DOHH2 (cell line): ENCODE data around the gene LSM2.

ENCODE experiments used
- H3F3A ChIP-seq: fragments of 200-600 bp; sonication (generic), shearing (Covaris generic); 2 replicates; pipeline ENCODE4 v1.6.0; 2016; ENCODE audit warnings: antibody characterized with exemption, mild to moderate bottlenecking; ENCODE audit not compliant: control insufficient read depth, insufficient read depth
- H3K27ac ChIP-seq: fragments of 200-600 bp; sonication (generic); 2 replicates; pipeline ENCODE4 v1.5.1; 2014; ENCODE audit warnings: low read depth, mild to moderate bottlenecking, low read length, moderate library complexity
- H3K27me3 ChIP-seq: fragments of 200-600 bp; sonication (generic); 2 replicates; pipeline ENCODE4 v1.6.1; 2014; ENCODE audit warnings: mild to moderate bottlenecking, low read length, mixed read lengths; ENCODE audit not compliant: control insufficient read depth
- H3K36me3 ChIP-seq: fragments of 200-600 bp; sonication (generic); 2 replicates; pipeline ENCODE4 v1.6.1; 2014; ENCODE audit warnings: mild to moderate bottlenecking, low read length, moderate library complexity, mixed read lengths; ENCODE audit not compliant: control insufficient read depth
- H3K4me1 ChIP-seq: fragments of 200-600 bp; sonication (generic); 2 replicates; pipeline ENCODE4 v1.6.1; 2014; ENCODE audit warnings: mild to moderate bottlenecking, low read length, mixed read lengths; ENCODE audit not compliant: control insufficient read depth
- H3K4me2 ChIP-seq: fragments of 200-600 bp; sonication (generic); 2 replicates; pipeline ENCODE4 v1.6.0; 2014; ENCODE audit warnings: mild to moderate bottlenecking, low read length, moderate library complexity
- H3K4me3 ChIP-seq: fragments of 200-600 bp; sonication (generic); 2 replicates; pipeline ENCODE4 v1.5.1; 2014; ENCODE audit warnings: mild to moderate bottlenecking, low read length, mixed read lengths
- H3K79me2 ChIP-seq: fragments of 200-600 bp; sonication (generic); 2 replicates; pipeline ENCODE4 v1.6.1; 2014; ENCODE audit warnings: mild to moderate bottlenecking, low read length, mixed read lengths; ENCODE audit not compliant: control insufficient read depth
- H3K9me2 ChIP-seq: fragments of 200-600 bp; sonication (generic); replicated peaks from 2 replicates; pipeline ENCODE4 v1.6.1; 2014; ENCODE audit warnings: mild to moderate bottlenecking, low read length, mixed read lengths; ENCODE audit not compliant: control insufficient read depth
- H3K9me3 ChIP-seq: fragments of 200-600 bp; sonication (generic); 2 replicates; pipeline ENCODE4 v1.6.1; 2014; ENCODE audit warnings: antibody characterized with exemption, low read length, mixed read lengths; ENCODE audit not compliant: control insufficient read depth, insufficient read depth
- H4K20me1 ChIP-seq: fragments of 200-600 bp; sonication (generic); 2 replicates; pipeline ENCODE4 v1.6.0; 2014; ENCODE audit warnings: low read depth, mild to moderate bottlenecking, antibody characterized with exemption, low read length, moderate library complexity; ENCODE audit not compliant: control insufficient read depth, insufficient read depth
- EZH2phosphoT487 ChIP-seq: fragments of 200-600 bp; sonication (generic); IDR thresholded peaks from 2 replicates; pipeline ENCODE4 v1.6.1; 2017; ENCODE audit warnings: borderline replicate concordance, mild to moderate bottlenecking, antibody characterized with exemption, low read length, moderate library complexity, mixed read lengths
- TF ChIP-seq, protein P1 (sequence below): fragments of 200-600 bp; sonication (generic); IDR thresholded peaks from one replicate; pipeline ENCODE4 v1.5.1; 2014; ENCODE audit warnings: antibody characterized with exemption, mild to moderate bottlenecking, low read depth, low read length; ENCODE audit not compliant: poor library complexity, severe bottlenecking

LSM2 gene

DNA sequence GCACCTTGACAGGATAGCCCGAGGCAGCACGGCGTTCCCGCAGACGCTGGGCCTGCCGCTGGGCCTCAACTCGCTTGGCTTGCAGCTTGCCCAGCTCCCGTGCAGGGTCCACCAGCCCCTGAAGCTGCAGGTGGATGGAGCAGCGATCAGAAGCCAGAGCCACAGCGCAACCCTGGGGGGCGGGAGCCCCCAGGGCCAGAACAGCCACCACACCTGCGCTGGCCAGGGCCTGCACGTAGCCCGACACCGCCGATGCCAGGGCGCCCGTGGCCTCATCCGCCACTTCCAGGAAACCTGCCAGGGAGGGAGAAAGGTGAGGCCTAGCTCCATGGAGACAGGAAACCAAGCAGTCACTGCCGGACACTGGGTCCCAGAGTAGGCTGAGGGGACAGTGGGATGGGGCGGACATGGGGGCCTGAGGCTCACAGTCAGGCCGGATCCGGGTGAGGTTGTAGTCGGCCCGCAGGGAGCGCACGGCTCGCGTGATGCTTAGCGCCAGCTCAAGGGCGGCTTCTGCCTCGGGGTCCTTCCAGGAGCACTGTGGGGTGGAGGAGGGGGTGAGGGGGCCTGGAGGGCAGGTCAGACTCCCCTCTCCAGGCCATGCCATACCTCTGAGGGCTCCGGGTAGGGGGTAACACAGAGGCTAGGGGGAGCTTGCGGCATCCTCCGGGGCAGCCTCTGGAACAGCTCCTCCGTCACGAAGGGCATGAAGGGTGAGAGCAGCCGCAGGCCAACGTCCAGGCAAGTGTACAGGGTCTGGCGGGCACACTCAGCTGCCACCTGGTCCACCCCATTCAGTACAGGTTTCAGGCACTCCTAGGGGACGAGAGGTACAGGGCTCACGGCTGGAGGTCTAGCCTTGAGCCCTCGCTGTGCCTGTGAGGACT lies 27.5 kb downstream of the LSM2 start:
- Histone ChIP-seq H3K36me3 (peaks cover 60% of the 10 kb centered on the region), H3K27ac (no peak overlapping the region), H3K4me3 (no peak overlapping the region), H3K4me2 (no peak overlapping the region), H3K4me1 (peaks cover 17% of the 10 kb centered on the region), H4K20me1 (no peaks in the 10 kb centered on the region), H3K27me3 (no peaks in the 10 kb centered on the region), H3K79me2 (no peaks in the 10 kb centered on the region), H3F3A (no peaks in the 10 kb centered on the region), H3K9me2 (no peaks in the 10 kb centered on the region), H3K9me3 (no peaks in the 10 kb centered on the region)
- TF ChIP-seq EZH2phosphoT487 = no peak
- TF ChIP-seq, protein P1, sequence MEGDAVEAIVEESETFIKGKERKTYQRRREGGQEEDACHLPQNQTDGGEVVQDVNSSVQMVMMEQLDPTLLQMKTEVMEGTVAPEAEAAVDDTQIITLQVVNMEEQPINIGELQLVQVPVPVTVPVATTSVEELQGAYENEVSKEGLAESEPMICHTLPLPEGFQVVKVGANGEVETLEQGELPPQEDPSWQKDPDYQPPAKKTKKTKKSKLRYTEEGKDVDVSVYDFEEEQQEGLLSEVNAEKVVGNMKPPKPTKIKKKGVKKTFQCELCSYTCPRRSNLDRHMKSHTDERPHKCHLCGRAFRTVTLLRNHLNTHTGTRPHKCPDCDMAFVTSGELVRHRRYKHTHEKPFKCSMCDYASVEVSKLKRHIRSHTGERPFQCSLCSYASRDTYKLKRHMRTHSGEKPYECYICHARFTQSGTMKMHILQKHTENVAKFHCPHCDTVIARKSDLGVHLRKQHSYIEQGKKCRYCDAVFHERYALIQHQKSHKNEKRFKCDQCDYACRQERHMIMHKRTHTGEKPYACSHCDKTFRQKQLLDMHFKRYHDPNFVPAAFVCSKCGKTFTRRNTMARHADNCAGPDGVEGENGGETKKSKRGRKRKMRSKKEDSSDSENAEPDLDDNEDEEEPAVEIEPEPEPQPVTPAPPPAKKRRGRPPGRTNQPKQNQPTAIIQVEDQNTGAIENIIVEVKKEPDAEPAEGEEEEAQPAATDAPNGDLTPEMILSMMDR = no peak

DNA sequence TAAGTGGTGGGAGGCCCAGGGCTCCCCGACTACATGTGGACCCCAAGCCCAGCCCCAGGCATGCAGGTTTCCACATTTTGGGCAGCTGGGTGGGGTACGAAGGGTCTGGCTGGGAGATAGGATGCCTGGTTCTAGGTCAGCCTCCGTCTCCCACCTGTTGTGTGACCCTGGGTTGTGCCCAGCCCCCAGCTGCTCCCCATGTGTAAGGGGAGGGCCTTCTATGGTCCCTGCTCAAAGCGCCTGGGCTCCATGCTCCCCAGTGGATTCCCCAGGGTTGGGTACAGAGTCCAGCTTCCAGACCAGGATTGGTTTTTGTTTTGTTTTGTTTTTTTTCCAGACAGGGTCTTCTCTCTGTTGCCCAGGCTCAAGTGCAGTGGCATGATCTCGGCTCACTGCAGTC lies 28.6 kb downstream of the LSM2 start:
- no peaks in the 10 kb centered on the region for H3K79me2 ChIP-seq
- H3K27ac ChIP-seq = no peak overlapping the region
- no peak for TF ChIP-seq EZH2phosphoT487
- TF ChIP-seq, protein P1 = no peak
- H3K36me3 ChIP-seq = peaks cover 54% of the 10 kb centered on the region
- no peaks in the 10 kb centered on the region for H3K9me3 ChIP-seq
- H3K4me1 ChIP-seq = peaks cover 17% of the 10 kb centered on the region
- no peak overlapping the region for H3K4me3 ChIP-seq
- no peak overlapping the region for H3K4me2 ChIP-seq
- H3K27me3 ChIP-seq = no peaks in the 10 kb centered on the region
- no peaks in the 10 kb centered on the region for H3K9me2 ChIP-seq
- no peaks in the 10 kb centered on the region for H4K20me1 ChIP-seq
- no peaks in the 10 kb centered on the region for H3F3A ChIP-seq

DNA sequence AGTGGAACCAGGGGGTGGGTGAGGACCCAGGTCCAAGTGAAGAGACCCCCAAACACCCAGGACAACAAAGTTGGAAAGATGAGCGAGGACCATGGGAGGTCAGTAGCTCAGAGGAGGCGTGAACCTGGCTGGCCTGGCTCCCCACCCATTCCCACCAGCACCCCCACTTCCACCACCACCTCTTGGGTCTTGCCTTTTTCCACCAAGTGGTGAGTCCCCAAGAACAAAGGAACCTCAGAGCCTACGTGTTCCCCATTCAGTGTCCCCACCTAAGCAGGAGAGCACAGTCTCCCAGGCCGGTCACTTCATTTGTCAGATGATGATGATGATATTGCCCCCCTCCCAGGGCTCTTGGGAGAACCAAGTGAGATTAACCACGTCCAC lies 29.1 kb downstream of the LSM2 start:
- Histone ChIP-seq H3F3A (no peaks in the 10 kb centered on the region), H3K27ac (no peak overlapping the region), H3K36me3 (peaks cover 49% of the 10 kb centered on the region), H3K4me3 (no peak overlapping the region), H3K27me3 (no peaks in the 10 kb centered on the region), H3K4me2 (peak overlapping the region; percentile 43; the same call in 1 of the 2 replicates), H3K4me1 (peaks cover 17% of the 10 kb centered on the region), H3K9me3 (no peaks in the 10 kb centered on the region), H4K20me1 (no peaks in the 10 kb centered on the region), H3K79me2 (no peaks in the 10 kb centered on the region), H3K9me2 (no peaks in the 10 kb centered on the region)
- TF ChIP-seq, protein P1 = no peak
- TF ChIP-seq EZH2phosphoT487 = no peak
